OCI-LY1 (cell line): ENCODE data around the gene TRIM72.

ENCODE experiments used
- H2AFZ ChIP-seq: fragments of 200-600 bp; sonication (generic), shearing (Covaris generic); 2 replicates; pipeline ENCODE4 v1.6.0; 2014; ENCODE audit warnings: antibody characterized with exemption, mild to moderate bottlenecking, low read length
- H3F3A ChIP-seq: fragments of 200-600 bp; sonication (generic), shearing (Covaris generic); 2 replicates; pipeline ENCODE4 v1.6.0; 2014; ENCODE audit warnings: mild to moderate bottlenecking, antibody characterized with exemption, low read length, moderate library complexity; ENCODE audit not compliant: insufficient read depth
- H3K27ac ChIP-seq: fragments of 200-600 bp; sonication (generic); 2 replicates; pipeline ENCODE4 v1.5.1; 2014; ENCODE audit warnings: low read length, mixed run types, mild to moderate bottlenecking, low read depth; ENCODE audit not compliant: poor library complexity, severe bottlenecking
- H3K27me3 ChIP-seq: fragments of 200-600 bp; sonication (generic); 2 replicates; pipeline ENCODE4 v1.6.0; 2014; ENCODE audit warnings: antibody characterized with exemption, mild to moderate bottlenecking, low read length, moderate library complexity; ENCODE audit not compliant: insufficient read depth
- H3K36me3 ChIP-seq: fragments of 200-600 bp; sonication (generic); 2 replicates; pipeline ENCODE4 v1.6.1; 2014; ENCODE audit warnings: mild to moderate bottlenecking, antibody characterized with exemption, low read length, moderate library complexity, mixed read lengths; ENCODE audit not compliant: insufficient read depth
- H3K4me1 ChIP-seq: fragments of 200-600 bp; sonication (generic); 2 replicates; pipeline ENCODE4 v1.5.1; 2014; ENCODE audit warnings: mild to moderate bottlenecking, low read length, moderate library complexity; ENCODE audit not compliant: insufficient read depth, severe bottlenecking
- H3K4me2 ChIP-seq: fragments of 200-600 bp; sonication (generic), shearing (Covaris generic); 2 replicates; pipeline ENCODE4 v1.6.1; 2014; ENCODE audit warnings: low read length
- H3K4me3 ChIP-seq: fragments of 200-600 bp; sonication (generic); 2 replicates; pipeline ENCODE4 v1.5.1; 2014; ENCODE audit warnings: low read length, low read depth, mild to moderate bottlenecking, mixed read lengths; ENCODE audit not compliant: poor library complexity, severe bottlenecking
- H3K79me2 ChIP-seq: fragments of 200-600 bp; shearing (Covaris generic); 2 replicates; pipeline ENCODE4 v1.6.1; 2016; ENCODE audit warnings: mixed run types, low read length, mixed read lengths; ENCODE audit not compliant: insufficient read depth
- H3K9ac ChIP-seq: fragments of 200-600 bp; sonication (generic), shearing (Covaris generic); 2 replicates; pipeline ENCODE4 v1.6.1; 2014; ENCODE audit warnings: mild to moderate bottlenecking, low read length, mixed read lengths
- H3K9me2 ChIP-seq: fragments of 200-600 bp; sonication (generic), shearing (Covaris generic); 2 replicates; pipeline ENCODE4 v1.6.1; 2014; ENCODE audit warnings: low read depth, mild to moderate bottlenecking, low read length, mixed read lengths
- H3K9me3 ChIP-seq: fragments of 200-600 bp; shearing (Covaris generic); 2 replicates; pipeline ENCODE4 v1.6.1; 2014; ENCODE audit warnings: low read length, mixed read lengths
- H4K20me1 ChIP-seq: fragments of 200-600 bp; sonication (generic), shearing (Covaris generic); 2 replicates; pipeline ENCODE4 v1.6.0; 2016; ENCODE audit warnings: mild to moderate bottlenecking, low read length; ENCODE audit not compliant: insufficient read depth
- EZH2 ChIP-seq: fragments of 200-600 bp; sonication (generic), shearing (Covaris generic); IDR thresholded peaks from 2 replicates; pipeline ENCODE4 v1.8.0; 2017; ENCODE audit warnings: borderline replicate concordance, mixed run types, mild to moderate bottlenecking, antibody characterized with exemption, low read length, moderate library complexity, mixed read lengths
- TF ChIP-seq, protein P1 (sequence below): fragments of 200-600 bp; sonication (generic), shearing (Covaris generic); IDR thresholded peaks from 2 replicates; pipeline ENCODE4 v1.5.1; 2017; ENCODE audit warnings: mild to moderate bottlenecking, antibody characterized with exemption, low read length, moderate library complexity, mixed read lengths

TRIM72 gene

DNA sequence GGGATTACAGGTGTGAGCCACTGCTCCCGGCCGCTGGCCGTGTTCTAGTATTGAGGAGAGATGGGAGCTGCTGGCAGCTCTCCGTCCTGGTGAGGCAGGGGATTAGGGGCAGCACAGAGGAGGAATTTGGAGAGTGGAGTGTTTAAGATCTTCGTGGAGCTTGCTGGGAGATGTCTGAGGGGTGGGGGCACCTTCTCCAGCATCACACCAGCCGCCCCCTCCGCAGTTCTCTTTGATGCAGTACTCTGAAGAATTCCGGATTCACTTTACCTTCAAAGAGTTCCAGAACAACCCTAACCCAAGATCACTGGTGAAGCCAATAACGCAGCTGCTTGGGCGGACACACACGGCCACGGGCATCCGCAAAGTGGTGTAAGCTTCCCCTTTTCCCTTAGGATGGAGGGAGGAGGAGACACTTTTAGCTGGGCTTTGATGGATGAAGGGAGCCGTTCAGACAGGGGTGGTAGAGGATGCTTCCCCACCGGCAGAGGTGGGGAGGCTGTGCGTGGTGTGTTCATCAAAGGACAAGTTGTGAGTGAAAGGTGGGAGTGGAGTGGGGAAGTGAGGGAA is 57.8 kb downstream of the TRIM72 start:
- H2AFZ ChIP-seq, result no peak overlapping the region
- no peaks in the 10 kb centered on the region for H3K9me3 ChIP-seq
- H3K79me2 ChIP-seq, result no peaks in the 10 kb centered on the region
- no peak overlapping the region for H3K4me3 ChIP-seq
- TF ChIP-seq EZH2, result no peak
- TF ChIP-seq, protein P1, sequence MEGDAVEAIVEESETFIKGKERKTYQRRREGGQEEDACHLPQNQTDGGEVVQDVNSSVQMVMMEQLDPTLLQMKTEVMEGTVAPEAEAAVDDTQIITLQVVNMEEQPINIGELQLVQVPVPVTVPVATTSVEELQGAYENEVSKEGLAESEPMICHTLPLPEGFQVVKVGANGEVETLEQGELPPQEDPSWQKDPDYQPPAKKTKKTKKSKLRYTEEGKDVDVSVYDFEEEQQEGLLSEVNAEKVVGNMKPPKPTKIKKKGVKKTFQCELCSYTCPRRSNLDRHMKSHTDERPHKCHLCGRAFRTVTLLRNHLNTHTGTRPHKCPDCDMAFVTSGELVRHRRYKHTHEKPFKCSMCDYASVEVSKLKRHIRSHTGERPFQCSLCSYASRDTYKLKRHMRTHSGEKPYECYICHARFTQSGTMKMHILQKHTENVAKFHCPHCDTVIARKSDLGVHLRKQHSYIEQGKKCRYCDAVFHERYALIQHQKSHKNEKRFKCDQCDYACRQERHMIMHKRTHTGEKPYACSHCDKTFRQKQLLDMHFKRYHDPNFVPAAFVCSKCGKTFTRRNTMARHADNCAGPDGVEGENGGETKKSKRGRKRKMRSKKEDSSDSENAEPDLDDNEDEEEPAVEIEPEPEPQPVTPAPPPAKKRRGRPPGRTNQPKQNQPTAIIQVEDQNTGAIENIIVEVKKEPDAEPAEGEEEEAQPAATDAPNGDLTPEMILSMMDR, result no peak
- no peaks in the 10 kb centered on the region for H3K9me2 ChIP-seq
- H3K27ac ChIP-seq, result no peak overlapping the region
- no peaks in the 10 kb centered on the region for H3K4me1 ChIP-seq
- H3K9ac ChIP-seq, result no peak overlapping the region
- H4K20me1 ChIP-seq, result no peaks in the 10 kb centered on the region
- H3K4me2 ChIP-seq, result no peak overlapping the region
- no peaks in the 10 kb centered on the region for H3K36me3 ChIP-seq
- 0 out of 2 replicates have a peak, but pooled peaks cover 4% of the 10 kb centered on the region for H3K27me3 ChIP-seq
- H3F3A ChIP-seq, result no peaks in the 10 kb centered on the region

- Histone ChIP-seq H3K9me2 (no peaks in the 10 kb centered on the region), H3K4me3 (no peak overlapping the region), H3K27me3 (0 out of 2 replicates have a peak, but pooled peaks cover 4% of the 10 kb centered on the region), H3K9me3 (no peaks in the 10 kb centered on the region), H3K27ac (no peak overlapping the region), H3F3A (no peaks in the 10 kb centered on the region), H4K20me1 (no peaks in the 10 kb centered on the region), H3K9ac (no peak overlapping the region), H3K4me2 (no peak overlapping the region), H3K36me3 (no peaks in the 10 kb centered on the region), H3K4me1 (no peaks in the 10 kb centered on the region), H3K79me2 (no peaks in the 10 kb centered on the region), H2AFZ (no peak overlapping the region)
- TF ChIP-seq EZH2, result no peak
- TF ChIP-seq, protein P1, result no peak
These were observed 59.3 kb downstream of the TRIM72 start for GRCh38 chr16:31273187-31273586.

- no peaks in the 10 kb centered on the region for H4K20me1 ChIP-seq
- no peaks in the 10 kb centered on the region for H3F3A ChIP-seq
- no peaks in the 10 kb centered on the region for H3K79me2 ChIP-seq
- H3K27me3 ChIP-seq, result 0 out of 2 replicates have a peak, but pooled peaks cover 4% of the 10 kb centered on the region
- no peak overlapping the region for H3K9ac ChIP-seq
- H3K4me2 ChIP-seq, result no peak overlapping the region
- H3K9me3 ChIP-seq, result no peaks in the 10 kb centered on the region
- TF ChIP-seq, protein P1, result no peak
- no peak for TF ChIP-seq EZH2
- H2AFZ ChIP-seq, result no peak overlapping the region
- H3K9me2 ChIP-seq, result no peaks in the 10 kb centered on the region
- no peak overlapping the region for H3K27ac ChIP-seq
- H3K4me1 ChIP-seq, result no peaks in the 10 kb centered on the region
- no peaks in the 10 kb centered on the region for H3K36me3 ChIP-seq
- H3K4me3 ChIP-seq, result no peak overlapping the region
These were observed 59.8 kb downstream of the TRIM72 start for GRCh38 chr16:31273676-31274075.
